HG03175 (cell line): ENCODE results near the gene METTL23.
A peak's percentile ranks its signal among the peaks of the same experiment; 100 is the strongest.
"Not testable (repeated sequence)": the region's sequence is repeated elsewhere in the genome, so short reads cannot be mapped to it uniquely, and the experiment has no call there.

ENCODE experiments used
- ATAC-seq: cut with Tn5 transposase; IDR thresholded peaks from one replicate; pipeline ENCODE4 v1.9.1; 2021; ENCODE audit warnings: mild to moderate bottlenecking, moderate library complexity; ENCODE audit not compliant: unreplicated experiment

The METTL23 gene

GRCh38 chr17:76695059-76695831 is 31.4 kb upstream of the METTL23 start:
- no peak for ATAC-seq

DNA sequence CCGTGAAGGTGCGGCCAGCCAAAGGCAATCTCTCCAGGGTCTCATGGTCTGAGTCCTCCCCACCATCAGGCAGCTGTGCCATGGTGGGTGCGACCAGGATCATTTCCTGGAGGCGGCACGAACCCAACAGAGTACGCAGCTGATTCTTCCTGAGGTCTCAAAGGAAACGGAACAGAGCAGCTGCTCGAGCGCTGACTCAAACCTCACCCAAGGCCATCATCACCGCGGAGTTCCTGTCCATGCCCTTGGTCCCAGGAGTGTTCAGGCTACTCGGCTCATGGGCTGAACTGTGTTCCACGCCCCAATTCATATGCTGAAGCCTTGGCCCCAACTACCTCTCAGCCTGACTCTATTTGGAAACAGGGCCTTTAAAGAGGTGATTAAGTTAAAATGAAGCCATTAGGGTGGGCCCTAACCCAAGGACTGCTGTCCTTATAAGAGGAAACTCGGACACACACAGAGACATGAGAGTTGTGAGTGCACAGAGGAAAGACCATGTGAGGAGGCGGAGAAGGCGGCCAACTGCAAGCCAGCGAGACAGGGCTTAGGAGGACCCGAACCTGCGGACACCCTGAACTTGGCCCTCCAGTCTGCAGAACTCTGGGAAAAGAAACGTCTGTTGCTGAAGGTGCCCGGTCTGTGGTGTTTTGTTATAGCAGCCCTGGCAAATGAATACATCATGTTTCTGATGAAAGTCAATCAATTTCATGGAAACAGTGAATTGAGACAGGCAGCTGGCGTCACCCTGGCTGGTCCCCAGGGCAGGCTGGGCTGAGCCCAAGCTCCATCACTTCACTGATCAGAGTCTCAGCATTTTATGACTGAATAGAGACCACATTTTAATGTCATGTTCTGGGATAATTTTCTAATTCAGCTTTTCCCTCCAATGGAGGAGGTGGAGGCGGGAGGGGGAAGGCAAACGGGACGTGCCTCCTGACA is 29.6 kb upstream of the METTL23 start:
- peak; percentile 61 for ATAC-seq

- no peak for ATAC-seq
Observed at GRCh38 chr17:76697702-76698465, 28.8 kb upstream of the METTL23 start.

GRCh38 chr17:76698466-76698977 is 28.1 kb upstream of the METTL23 start:
- not testable (repeated sequence) for ATAC-seq

DNA sequence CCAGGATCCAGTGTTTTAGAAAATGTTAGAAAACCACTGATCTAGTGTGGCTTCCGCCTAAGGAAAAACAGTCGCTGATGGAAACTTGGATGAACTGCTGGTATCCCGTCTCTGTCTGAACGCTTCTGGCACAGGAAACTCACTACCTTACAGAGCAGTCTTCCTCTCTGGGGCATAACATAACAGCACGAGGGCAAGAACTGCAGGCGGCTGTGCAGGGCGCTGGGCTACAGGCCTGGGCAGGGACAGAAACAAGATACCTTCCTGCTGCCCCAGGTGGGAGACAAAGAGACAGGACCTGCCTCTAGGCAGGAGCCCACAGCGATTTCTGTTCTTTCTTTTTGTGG is 26.4 kb upstream of the METTL23 start:
- ATAC-seq: no peak

- no peak for ATAC-seq
Observed at GRCh38 chr17:76700617-76701470, 25.8 kb upstream of the METTL23 start.

GRCh38 chr17:76701471-76701967 is 25.1 kb upstream of the METTL23 start:
- ATAC-seq: no peak

- no peak for ATAC-seq
Observed at GRCh38 chr17:76702076-76702475, 24.6 kb upstream of the METTL23 start.

DNA sequence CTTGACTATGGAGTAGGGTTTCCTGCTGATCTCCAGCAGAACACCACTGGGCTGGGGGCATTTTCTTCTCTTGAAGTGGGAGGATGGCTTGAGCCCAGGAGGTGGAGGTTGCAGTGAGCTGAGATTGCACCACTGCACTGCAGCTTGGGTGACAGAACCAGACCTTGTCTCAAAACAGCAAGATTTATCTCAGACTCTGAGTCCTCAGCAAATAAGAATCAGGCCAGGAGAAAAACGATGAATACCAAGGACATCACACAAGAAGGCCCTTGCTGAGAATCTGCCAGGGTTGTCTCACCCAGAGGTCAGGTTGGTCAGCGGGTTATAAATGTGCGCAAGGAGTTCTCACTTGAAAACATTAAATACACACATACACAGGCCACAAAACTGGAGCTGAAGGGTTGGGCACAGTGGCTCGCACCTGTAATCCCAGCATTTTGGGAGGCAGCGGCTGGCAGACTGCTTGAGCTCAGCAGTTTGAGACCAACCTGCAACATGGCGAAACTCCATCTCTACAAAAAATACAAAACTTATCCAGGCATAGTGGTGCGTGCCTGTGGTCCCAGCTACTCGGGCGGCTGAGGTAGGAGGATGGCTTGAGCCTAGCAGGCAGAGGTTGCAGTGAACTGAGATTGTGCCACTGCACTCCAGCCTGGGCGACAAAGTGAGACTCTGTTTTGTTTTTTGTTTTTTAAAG is 23.6 kb upstream of the METTL23 start:
- ATAC-seq: no peak

DNA sequence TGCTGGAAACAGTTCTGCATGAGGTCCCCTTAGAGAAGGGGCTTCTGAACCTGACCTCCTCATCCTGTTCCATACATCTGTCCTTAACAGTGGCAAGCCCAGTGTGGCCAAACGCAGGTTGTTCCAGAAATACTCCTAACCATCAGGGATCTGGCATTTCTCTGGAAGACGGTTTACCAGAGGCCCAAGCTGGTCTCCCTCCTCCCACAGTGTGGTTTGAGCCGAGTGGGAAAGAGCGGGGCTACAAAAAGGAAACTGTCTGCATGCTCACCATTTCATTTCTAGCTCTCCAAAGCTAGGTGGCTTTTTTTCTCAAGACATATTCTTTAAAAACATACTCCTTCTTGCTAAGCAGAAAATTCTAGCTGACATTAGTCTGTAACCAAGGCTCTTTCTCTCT is 21.8 kb upstream of the METTL23 start:
- ATAC-seq: no peak

DNA sequence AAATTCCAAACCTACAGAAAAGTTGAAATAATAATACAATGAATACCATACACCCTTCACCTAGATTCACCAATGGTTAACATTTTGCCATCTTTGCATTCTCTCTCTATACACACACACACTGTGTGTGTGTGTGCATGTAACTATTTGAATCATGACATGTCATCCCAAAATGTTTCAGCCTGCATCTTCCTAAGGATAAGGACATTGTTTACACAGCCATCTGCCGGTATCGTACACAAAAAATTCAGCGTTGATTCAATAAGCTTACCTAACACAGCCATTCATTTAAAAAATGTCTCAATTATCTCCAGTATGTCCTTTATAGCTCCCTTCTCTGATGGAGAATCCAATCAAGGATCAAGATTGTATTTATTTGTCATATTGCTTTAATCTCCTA is 19.8 kb upstream of the METTL23 start:
- ATAC-seq: no peak

GRCh38 chr17:76707985-76708807 is 18.4 kb upstream of the METTL23 start:
- no peak for ATAC-seq

DNA sequence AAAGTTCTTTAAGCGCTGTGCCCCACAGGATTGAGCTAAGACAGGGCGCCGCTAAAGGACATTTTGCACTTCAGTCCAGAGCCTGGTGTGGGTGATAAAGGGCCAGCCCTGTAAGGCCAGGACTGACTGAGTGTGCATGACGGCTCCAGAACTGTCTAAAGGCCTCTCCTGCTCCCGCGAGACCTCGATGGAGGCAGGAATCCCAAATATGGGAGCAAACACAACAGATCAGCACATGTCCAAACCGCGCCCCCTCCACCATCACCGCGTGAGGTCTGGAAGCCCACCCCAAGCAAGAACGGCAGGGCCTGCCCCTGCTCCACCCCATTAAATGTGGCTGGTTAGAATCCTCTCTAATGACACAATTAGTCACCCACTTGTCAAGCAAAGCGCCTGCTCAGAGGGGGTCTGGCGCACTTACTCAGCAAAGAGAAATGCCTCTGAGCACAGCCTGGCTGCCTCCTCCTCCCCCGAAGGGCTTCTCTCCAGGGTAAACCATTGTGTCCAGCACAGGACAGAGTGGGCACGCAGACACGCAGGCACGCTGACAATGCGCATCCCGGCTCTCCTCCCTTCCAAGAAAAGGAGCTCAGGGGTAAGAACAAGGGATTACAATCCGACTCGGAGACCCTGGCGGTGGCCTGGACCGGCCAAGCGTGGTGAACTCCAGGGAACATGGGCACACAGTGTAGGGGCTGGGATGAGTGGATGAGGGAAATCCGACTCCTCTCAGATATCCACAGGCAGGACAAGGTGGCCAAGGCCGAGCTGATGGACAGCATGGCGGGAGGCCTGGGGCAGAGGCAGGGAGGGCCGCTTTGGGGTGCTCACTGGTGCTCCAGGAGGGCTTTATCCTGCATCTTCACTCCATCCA is 17.3 kb upstream of the METTL23 start:
- ATAC-seq: no peak

- not testable (repeated sequence) for ATAC-seq
Observed at GRCh38 chr17:76709951-76710862, 16.4 kb upstream of the METTL23 start.

DNA sequence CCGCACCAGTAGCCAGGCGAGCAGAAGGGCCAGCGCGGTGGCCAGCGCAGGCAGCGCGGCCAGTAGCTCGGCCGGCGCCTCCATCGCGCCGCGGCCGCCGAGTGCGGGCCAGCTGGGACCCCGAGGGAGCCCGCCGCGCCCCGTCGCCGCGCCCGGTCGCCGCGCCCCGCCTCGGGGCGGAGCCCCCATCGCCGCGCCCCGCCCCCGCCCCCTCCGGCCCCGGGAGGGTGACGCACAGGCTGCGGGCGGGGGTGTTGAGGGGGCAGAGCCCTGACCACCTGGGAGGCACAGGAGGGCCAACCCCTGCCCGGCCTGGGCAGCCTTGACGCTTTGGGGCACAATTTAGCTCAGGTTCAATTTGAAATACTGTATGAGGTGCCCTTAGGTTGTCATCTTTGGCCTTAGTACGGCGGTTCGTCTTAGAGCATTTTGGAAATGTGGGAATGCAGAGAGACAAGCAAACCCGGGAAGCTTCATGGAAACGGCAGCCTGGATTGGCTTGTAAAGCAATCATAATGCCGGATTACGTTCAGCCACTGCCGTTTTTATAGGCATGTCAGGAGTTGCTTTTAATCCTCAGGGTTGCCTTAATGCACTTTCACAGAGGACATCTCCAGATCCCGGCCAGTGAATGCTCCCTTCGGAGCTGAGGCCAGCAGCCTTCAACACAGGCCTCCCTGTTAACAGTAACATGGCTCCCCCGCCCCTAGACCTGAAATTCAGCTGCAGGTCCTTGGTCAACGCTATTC is 15.6 kb upstream of the METTL23 start, which contains the start of gene MXRA7:
Gene MXRA7, minus strand, starts transcription at position 103 of the 749 bp plus-strand sequence. Its CDS starts 19 bp downstream, at position 84.
- no peak for ATAC-seq

DNA sequence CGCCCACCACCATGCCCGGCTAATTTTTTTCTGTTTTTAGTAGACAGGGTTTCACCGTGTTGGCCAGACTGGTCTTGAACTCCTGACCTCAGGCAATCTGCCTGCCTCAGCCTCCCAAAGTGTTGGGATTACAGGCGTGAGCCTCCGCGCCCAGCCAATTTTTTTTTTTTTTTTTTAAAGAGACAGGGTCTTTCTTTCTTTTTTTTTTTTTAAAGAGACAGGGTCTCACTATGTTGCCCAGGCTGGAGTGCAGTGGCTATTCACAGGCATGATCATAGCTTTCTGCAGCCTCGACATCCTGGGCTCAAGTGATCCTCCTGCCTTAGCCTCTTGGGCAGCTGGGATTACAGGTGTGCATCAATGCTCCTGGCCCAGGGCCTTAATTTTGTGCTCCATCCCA is 14.3 kb upstream of the METTL23 start:
- not testable (repeated sequence) for ATAC-seq
